Stomach (tissue), 9 donors: ENCODE measurements around the gene DIAPH3. TPM values are rescaled to one million over a fixed set of nuclear protein-coding genes. Genes with fewer than 3 reads are reported as not detected.

Experiments
- DNase-seq, 2 donors: peaks; one replicate each; pipeline versions ENCODE4 v3.0.0 to v3.0.0-alpha.2; 2013 to 2019
- H3K27ac ChIP-seq, 5 donors: fragments of 200-600 bp in 4 of 5; sonication (generic) in 4 of 5; one replicate each; pipeline ENCODE4 v1.5.1; 2013 to 2019; ENCODE audit warnings: mild to moderate bottlenecking in 1 of 5, moderate library complexity in 1 of 5
- H3K27me3 ChIP-seq, 3 donors: fragments of 200-600 bp; sonication (generic); one replicate each; pipeline ENCODE4 v1.5.1; 2017 to 2019; ENCODE audit warnings: mixed run types in 1 of 3
- H3K36me3 ChIP-seq, 4 donors: fragments of 200-600 bp; sonication (generic); 1 replicate in 3 of 4; 2 replicates in 1 of 4; pipeline ENCODE4 v1.5.1; 2016 to 2019
- H3K4me1 ChIP-seq, 4 donors: fragments of 200-600 bp; sonication (generic); one replicate each; pipeline ENCODE4 v1.5.1; 2016 to 2019
- H3K4me3 ChIP-seq, 4 donors: fragments of 200-600 bp; sonication (generic) in 3 of 4; one replicate each; pipeline ENCODE4 v1.5.1; 2016 to 2019; ENCODE audit warnings: mild to moderate bottlenecking in 1 of 4
- H3K9me3 ChIP-seq, 4 donors: fragments of 200-600 bp; sonication (generic); one replicate each; pipeline ENCODE4 v1.5.1; 2016 to 2019
- CTCF ChIP-seq, 7 experiments: fragments of 450-650 bp in 4 of 7; fragments of 200-600 bp in 3 of 7; sonication (generic) in 3 of 7; IDR thresholded peaks; one replicate each; pipeline ENCODE4 v1.5.1; 2016 to 2019; ENCODE audit warnings: antibody characterized with exemption in 7 of 7, control low read depth in 2 of 7, mild to moderate bottlenecking in 1 of 7
- EP300 ChIP-seq: sonication (generic); formaldehyde crosslinking; IDR thresholded peaks from one replicate; pipeline ENCODE4 v1.6.1; 2017; ENCODE audit warnings: antibody characterized with exemption
- POLR2A ChIP-seq, 4 donors: fragments of 450-650 bp; IDR thresholded peaks; one replicate each; pipeline ENCODE4 v1.6.1; 2016; ENCODE audit warnings: antibody characterized with exemption in 4 of 4, control low read depth in 2 of 4, mild to moderate bottlenecking in 1 of 4, moderate library complexity in 1 of 4
- POLR2AphosphoS5 ChIP-seq, 3 donors: sonication (generic); formaldehyde crosslinking; IDR thresholded peaks; one replicate each; pipeline ENCODE4 v1.6.1; 2016; ENCODE audit warnings: antibody characterized with exemption in 3 of 3
- WGBS, 5 donors: extraction: QIAGEN DNeasy Blood & Tissue Kit in 3 of 5; methylation state at CpG; one replicate each; pipeline versions ENCODE4 v1.1.5 to v1.1.7; 2013 to 2018; 5-methylcytosine and 5-hydroxymethylcytosine counted together
- intact Hi-C: fragments of 100-400 bp; cut with DNase I; formaldehyde crosslinking; loops from one replicate; pipeline ENCODE4 v1.15.1; 2023; ENCODE audit warnings: low total_unique reads
- polyA plus RNA-seq, 3 donors: library from polyadenylated mRNA; stranded (reverse); fragments of 200-250 nt; gene quantifications; one replicate each; pipeline ENCODE4 v1.2.3, GENCODE V29; 2013
- total RNA-seq, 5 donors: library from RNA; depleted of rRNA; stranded (reverse); fragments of >200 nt; gene quantifications; one replicate each; pipeline versions ENCODE4 v1.1.0 to v1.2.3, GENCODE V29; 2014 to 2016
- donor health status: healthy with polysubstance abuse.
- donor health status: Bipolar disorder and iron deficiency.
- donor health status: healthy.

DIAPH3 gene
- total and polyA plus RNA-seq, 8 donors: 2.5 to 12.1 (median 4.6) TPM

GRCh38 chr13:60134376-60134775 lies 29.4 kb downstream of the DIAPH3 start:
- 84 to 93% (median 88%) methylated on average over 4 of the region's 4 CpGs for WGBS, 5 donors

GRCh38 chr13:60121337-60121687 lies 42.4 kb downstream of the DIAPH3 start:
- TF ChIP-seq POLR2A (IDR thresholded peaks at IDR 0.05) (no peak), EP300 (no peak), POLR2AphosphoS5 (IDR thresholded peaks at IDR 0.05) (no peak), CTCF (IDR thresholded peaks at IDR 0.05) (no peak)
- 86 to 94% (median 91%) methylated on average over 3 of the region's 3 CpGs for WGBS, 5 donors
- intact Hi-C loops: no loop called here

More at GRCh38 chr13:60134376-60134775, 29.4 kb downstream of the DIAPH3 start:
- Histone ChIP-seq H3K9me3 (no peaks in the 10 kb centered on the region), H3K27me3 (no peaks in the 10 kb centered on the region), H3K4me3 (no peak overlapping the region), H3K36me3 (no peaks in the 10 kb centered on the region), H3K4me1 (peaks cover 0 to 4% (median 0%) of the 10 kb centered on the region in 4 donors), H3K27ac (no peak overlapping the region)
- intact Hi-C loops: no loop called here
- no peak for TF ChIP-seq CTCF (IDR thresholded peaks at IDR 0.05)
- no peak for TF ChIP-seq EP300
- no peak for TF ChIP-seq POLR2A (IDR thresholded peaks at IDR 0.05)
- no peak for TF ChIP-seq POLR2AphosphoS5 (IDR thresholded peaks at IDR 0.05)
- no peak for DNase-seq

DNA sequence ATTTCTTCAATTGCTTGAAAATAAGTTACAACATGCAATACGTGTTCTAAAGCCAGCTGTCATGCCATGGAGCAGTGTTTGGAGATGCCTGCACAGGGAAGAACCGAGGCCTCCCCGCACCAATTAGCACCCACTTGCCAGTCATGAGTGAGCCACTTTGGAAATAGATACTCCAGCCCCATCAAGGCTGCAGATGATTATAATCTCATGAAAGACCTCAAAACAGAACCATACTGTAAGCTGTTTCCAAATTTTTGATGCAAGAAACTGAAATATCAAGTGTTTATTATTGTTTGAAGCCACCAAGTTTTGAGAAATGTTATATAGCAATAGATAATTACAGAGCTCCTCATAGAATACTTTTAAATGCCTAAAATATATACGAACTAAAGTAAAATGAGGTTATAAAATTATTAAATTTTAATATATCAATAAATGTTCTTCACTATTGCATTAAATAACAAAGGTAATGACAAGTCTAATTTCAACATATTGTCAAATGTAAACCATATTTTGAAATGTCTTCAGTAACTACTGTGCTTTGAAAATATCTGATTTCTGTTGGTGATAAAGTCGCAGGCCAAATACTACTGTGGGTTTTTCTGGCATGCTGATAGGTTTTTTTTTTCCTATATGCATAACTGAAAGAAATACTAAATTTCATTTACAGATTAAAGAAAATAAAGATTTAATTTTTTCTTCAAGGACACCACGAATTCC lies 43.0 kb downstream of the DIAPH3 start:
- intact Hi-C loops: no loop called here
- no peaks in the 10 kb centered on the region for H3K36me3 ChIP-seq
- 85 to 95% (median 94%) methylated on average over 6 of the region's 6 CpGs for WGBS, 5 donors
- H3K4me1 ChIP-seq: no peaks in the 10 kb centered on the region
- no peak overlapping the region for H3K4me3 ChIP-seq
- no peak for TF ChIP-seq POLR2AphosphoS5 (IDR thresholded peaks at IDR 0.05)
- no peak for DNase-seq
- H3K9me3 ChIP-seq: no peaks in the 10 kb centered on the region
- no peaks in the 10 kb centered on the region for H3K27me3 ChIP-seq
- no peak overlapping the region for H3K27ac ChIP-seq

More at GRCh38 chr13:60121337-60121687, 42.4 kb downstream of the DIAPH3 start:
- H3K9me3 ChIP-seq: no peaks in the 10 kb centered on the region
- H3K27me3 ChIP-seq: no peaks in the 10 kb centered on the region
- no peak for DNase-seq
- no peaks in the 10 kb centered on the region for H3K4me1 ChIP-seq
- H3K4me3 ChIP-seq: no peak overlapping the region
- no peaks in the 10 kb centered on the region for H3K36me3 ChIP-seq
- no peak overlapping the region for H3K27ac ChIP-seq

- H3K4me1 ChIP-seq: no peaks in the 10 kb centered on the region
- H3K27ac ChIP-seq: no peak overlapping the region
- H3K27me3 ChIP-seq: no peaks in the 10 kb centered on the region
- TF ChIP-seq CTCF (IDR thresholded peaks at IDR 0.05): no peak
- no peak for TF ChIP-seq EP300
- TF ChIP-seq POLR2A (IDR thresholded peaks at IDR 0.05): no peak
- TF ChIP-seq POLR2AphosphoS5 (IDR thresholded peaks at IDR 0.05): no peak
- 89 to 95% (median 93%) methylated on average over 5 of the region's 5 CpGs for WGBS, 5 donors
- DNase-seq: no peak
- intact Hi-C loops: no loop called here
- peaks cover 0 to 15% (median 0%) of the 10 kb centered on the region in 4 donors for H3K9me3 ChIP-seq
- no peak overlapping the region for H3K4me3 ChIP-seq
- H3K36me3 ChIP-seq: no peaks in the 10 kb centered on the region
Observed at GRCh38 chr13:60118696-60119400, 44.9 kb downstream of the DIAPH3 start.
